ENCODE results near the gene SON.

DNA sequence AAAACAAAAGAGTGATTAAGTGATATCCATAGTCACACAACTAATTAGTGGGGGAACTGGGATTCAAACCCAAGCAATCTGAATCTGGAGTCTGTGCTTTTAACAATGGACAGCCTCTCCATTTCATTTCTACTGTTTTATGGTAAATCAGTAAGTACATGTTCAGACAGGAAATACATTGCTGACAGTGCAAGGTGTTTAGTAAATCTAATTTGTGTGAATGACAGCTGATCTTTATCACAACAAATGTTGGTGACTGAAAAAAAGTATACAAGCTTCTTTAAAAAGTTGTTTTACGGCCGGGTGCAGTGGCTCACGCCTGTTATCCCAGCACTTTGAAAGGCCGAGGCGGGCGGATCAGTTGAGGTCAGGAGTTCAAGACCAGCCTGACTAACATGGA lies 25.1 kb downstream of the SON start:
- TF ChIP-seq, protein P1, sequence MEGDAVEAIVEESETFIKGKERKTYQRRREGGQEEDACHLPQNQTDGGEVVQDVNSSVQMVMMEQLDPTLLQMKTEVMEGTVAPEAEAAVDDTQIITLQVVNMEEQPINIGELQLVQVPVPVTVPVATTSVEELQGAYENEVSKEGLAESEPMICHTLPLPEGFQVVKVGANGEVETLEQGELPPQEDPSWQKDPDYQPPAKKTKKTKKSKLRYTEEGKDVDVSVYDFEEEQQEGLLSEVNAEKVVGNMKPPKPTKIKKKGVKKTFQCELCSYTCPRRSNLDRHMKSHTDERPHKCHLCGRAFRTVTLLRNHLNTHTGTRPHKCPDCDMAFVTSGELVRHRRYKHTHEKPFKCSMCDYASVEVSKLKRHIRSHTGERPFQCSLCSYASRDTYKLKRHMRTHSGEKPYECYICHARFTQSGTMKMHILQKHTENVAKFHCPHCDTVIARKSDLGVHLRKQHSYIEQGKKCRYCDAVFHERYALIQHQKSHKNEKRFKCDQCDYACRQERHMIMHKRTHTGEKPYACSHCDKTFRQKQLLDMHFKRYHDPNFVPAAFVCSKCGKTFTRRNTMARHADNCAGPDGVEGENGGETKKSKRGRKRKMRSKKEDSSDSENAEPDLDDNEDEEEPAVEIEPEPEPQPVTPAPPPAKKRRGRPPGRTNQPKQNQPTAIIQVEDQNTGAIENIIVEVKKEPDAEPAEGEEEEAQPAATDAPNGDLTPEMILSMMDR (IDR thresholded peaks at IDR 0.05): no peak
- TF ChIP-seq, protein P2, sequence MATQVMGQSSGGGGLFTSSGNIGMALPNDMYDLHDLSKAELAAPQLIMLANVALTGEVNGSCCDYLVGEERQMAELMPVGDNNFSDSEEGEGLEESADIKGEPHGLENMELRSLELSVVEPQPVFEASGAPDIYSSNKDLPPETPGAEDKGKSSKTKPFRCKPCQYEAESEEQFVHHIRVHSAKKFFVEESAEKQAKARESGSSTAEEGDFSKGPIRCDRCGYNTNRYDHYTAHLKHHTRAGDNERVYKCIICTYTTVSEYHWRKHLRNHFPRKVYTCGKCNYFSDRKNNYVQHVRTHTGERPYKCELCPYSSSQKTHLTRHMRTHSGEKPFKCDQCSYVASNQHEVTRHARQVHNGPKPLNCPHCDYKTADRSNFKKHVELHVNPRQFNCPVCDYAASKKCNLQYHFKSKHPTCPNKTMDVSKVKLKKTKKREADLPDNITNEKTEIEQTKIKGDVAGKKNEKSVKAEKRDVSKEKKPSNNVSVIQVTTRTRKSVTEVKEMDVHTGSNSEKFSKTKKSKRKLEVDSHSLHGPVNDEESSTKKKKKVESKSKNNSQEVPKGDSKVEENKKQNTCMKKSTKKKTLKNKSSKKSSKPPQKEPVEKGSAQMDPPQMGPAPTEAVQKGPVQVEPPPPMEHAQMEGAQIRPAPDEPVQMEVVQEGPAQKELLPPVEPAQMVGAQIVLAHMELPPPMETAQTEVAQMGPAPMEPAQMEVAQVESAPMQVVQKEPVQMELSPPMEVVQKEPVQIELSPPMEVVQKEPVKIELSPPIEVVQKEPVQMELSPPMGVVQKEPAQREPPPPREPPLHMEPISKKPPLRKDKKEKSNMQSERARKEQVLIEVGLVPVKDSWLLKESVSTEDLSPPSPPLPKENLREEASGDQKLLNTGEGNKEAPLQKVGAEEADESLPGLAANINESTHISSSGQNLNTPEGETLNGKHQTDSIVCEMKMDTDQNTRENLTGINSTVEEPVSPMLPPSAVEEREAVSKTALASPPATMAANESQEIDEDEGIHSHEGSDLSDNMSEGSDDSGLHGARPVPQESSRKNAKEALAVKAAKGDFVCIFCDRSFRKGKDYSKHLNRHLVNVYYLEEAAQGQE (IDR thresholded peaks at IDR 0.05; ENCODE audit: insufficient read depth in 1 of 2, low read depth in 2 of 2, low read length in 1 of 2): no peak
- no peak for TF ChIP-seq POLR2AphosphoS5 (IDR thresholded peaks at IDR 0.05; ENCODE audit: low read depth, low read length)
- TF ChIP-seq SIN3A (IDR thresholded peaks at IDR 0.05; ENCODE audit: borderline replicate concordance, insufficient read depth, low read depth, low read length): no peak
- no peak for TF ChIP-seq TCF7L2 (IDR thresholded peaks at IDR 0.05; ENCODE audit: low read depth, low read length)
